GM12878 (cell line): Measurements from ENCODE around the gene MEG3. TPM values are rescaled to one million over a fixed set of nuclear protein-coding genes. Genes with fewer than 3 reads are reported as not detected.

Experiments
- ATAC-seq: fragments of 200-7000 bp; cut with Tn5 transposase; 3 replicates; pipeline ENCODE4 v1.9.1; 2020; ENCODE audit warnings: mild to moderate bottlenecking, moderate library complexity
- BruUV-seq: library from RNA; stranded (reverse); fragments of 400-500 nt; replicated peaks from 2 replicates; lab custom pipeline; 2021; lab: Mats Ljungman, UMichigan
- CTCF ChIA-PET: fragments of 300-600 bp; sonication (Branson Sonifier 250); formaldehyde crosslinking; extraction: SDS; loops from one replicate; lab custom pipeline; 2021; ENCODE audit warnings: inconsistent platforms; lab: Yijun Ruan, JAX
- POLR2A ChIA-PET: fragments of 350-600 bp; formaldehyde crosslinking; extraction: SDS; loops from one replicate; lab custom pipeline; 2021; ENCODE audit warnings: inconsistent platforms; lab: Charles Lee
- RAD21 ChIA-PET: fragments of 300-600 bp; sonication (Branson Sonifier 250); formaldehyde crosslinking; loops from one replicate; lab custom pipeline; 2023; ENCODE audit warnings: antibody characterized with exemption; ENCODE audit not compliant: unreplicated experiment; lab: Charles Lee
- SMC1A ChIA-PET: fragments of 300-600 bp; sonication (Branson Sonifier 250); formaldehyde crosslinking; loops from one replicate; lab custom pipeline; 2023; ENCODE audit not compliant: unreplicated experiment, uncharacterized antibody; lab: Charles Lee
- DNase-seq: peaks from one replicate; pipeline ENCODE4 v3.0.0-alpha.2; 2011; ENCODE audit warnings: low read depth, low spot score
- FAIRE-seq: peaks from 3 replicates; lab custom pipeline; 2011; peaks lifted over from hg19 to GRCh38; lab: Jason Lieb, UNC
- H2AFZ ChIP-seq: 2 replicates; pipeline ENCODE4 v1.6.0; 2011; ENCODE audit warnings: low read depth, low read length, control low read depth; ENCODE audit not compliant: control insufficient read depth
- H3K27ac ChIP-seq: 2 replicates; pipeline ENCODE4 v1.5.1; 2011; ENCODE audit warnings: control low read depth; ENCODE audit not compliant: control insufficient read depth, insufficient read depth
- H3K27me3 ChIP-seq, 2 experiments: replicated peaks in 1 of 2; 2 replicates each; pipeline versions ENCODE4 v1.6.0 to v1.6.1; 2011; ENCODE audit warnings: low read length in 1 of 2; ENCODE audit not compliant: control insufficient read depth in 2 of 2, insufficient read depth in 2 of 2
- H3K36me3 ChIP-seq, 2 experiments: 2 replicates each; pipeline ENCODE4 v1.5.1; 2011; ENCODE audit warnings: low read length in 1 of 2; ENCODE audit not compliant: control insufficient read depth in 2 of 2, insufficient read depth in 2 of 2
- H3K4me1 ChIP-seq: 2 replicates; pipeline ENCODE4 v1.6.1; 2011; ENCODE audit warnings: mild to moderate bottlenecking, low read length, moderate library complexity, mixed read lengths; ENCODE audit not compliant: control insufficient read depth, insufficient read depth
- H3K4me2 ChIP-seq: 2 replicates; pipeline ENCODE4 v1.6.0; 2011; ENCODE audit warnings: control low read depth; ENCODE audit not compliant: control insufficient read depth, insufficient read depth
- H3K4me3 ChIP-seq: fragments of 200-600 bp; sonication (generic); 2 replicates; pipeline ENCODE4 v1.5.1; 2016
- H3K79me2 ChIP-seq: 2 replicates; pipeline ENCODE4 v1.6.0; 2011; ENCODE audit warnings: low read length; ENCODE audit not compliant: control insufficient read depth, insufficient read depth
- H3K9ac ChIP-seq: 2 replicates; pipeline ENCODE4 v1.8.0; 2011; ENCODE audit warnings: low read length, control low read depth, mixed read lengths; ENCODE audit not compliant: control insufficient read depth, insufficient read depth
- H3K9me3 ChIP-seq: replicated peaks from 3 replicates; pipeline ENCODE4 v1.5.1; 2011; ENCODE audit warnings: mild to moderate bottlenecking, low read length; ENCODE audit not compliant: control insufficient read depth, insufficient read depth
- H4K20me1 ChIP-seq: 2 replicates; pipeline ENCODE4 v1.6.0; 2011; ENCODE audit not compliant: control insufficient read depth, insufficient read depth
- EGR1 ChIP-seq, 2 experiments: IDR thresholded peaks; 1 replicate in 1 of 2; 2 replicates in 1 of 2; pipeline ENCODE4 v1.6.1; 2011 to 2012; ENCODE audit warnings: low read depth in 2 of 2, low read length in 2 of 2, borderline replicate concordance in 1 of 2, mild to moderate bottlenecking in 1 of 2, moderate library complexity in 1 of 2
- EP300 ChIP-seq, 2 experiments: fragments of 150-350 bp in 1 of 2; IDR thresholded peaks; 2 replicates each; pipeline ENCODE4 v1.6.1; 2011 to 2012; ENCODE audit warnings: low read depth in 2 of 2, low read length in 2 of 2, borderline replicate concordance in 1 of 2, improper control_type of control experiment in 1 of 2, inconsistent platforms in 1 of 2; ENCODE audit not compliant: control insufficient read depth in 1 of 2
- ETV6 ChIP-seq, 2 experiments: fragments of 450-650 bp in 1 of 2; IDR thresholded peaks in 1 of 2; conservative IDR thresholded peaks in 1 of 2; 2 replicates each; pipeline ENCODE4 v1.6.1; 2014; ENCODE audit warnings: antibody characterized with exemption in 1 of 2, borderline replicate concordance in 1 of 2, low read depth in 1 of 2, mild to moderate bottlenecking in 1 of 2, moderate library complexity in 1 of 2
- TCF3 ChIP-seq: IDR thresholded peaks from 2 replicates; pipeline ENCODE4 v1.6.1; 2012; ENCODE audit warnings: low read depth, mild to moderate bottlenecking, low read length, borderline replicate concordance; ENCODE audit not compliant: insufficient read depth
- YBX1 ChIP-seq: fragments of 450-650 bp; IDR thresholded peaks from 2 replicates; pipeline ENCODE4 v1.6.1; 2016; ENCODE audit warnings: antibody characterized with exemption
- ZNF207 ChIP-seq: fragments of 450-650 bp; IDR thresholded peaks from 2 replicates; pipeline ENCODE4 v1.6.1; 2014; ENCODE audit warnings: antibody characterized with exemption, mild to moderate bottlenecking, borderline replicate concordance
- ZZZ3 ChIP-seq: IDR thresholded peaks from 2 replicates; pipeline ENCODE4 v1.6.1; 2011; ENCODE audit warnings: low read depth; ENCODE audit not compliant: control insufficient read depth, insufficient read length
- WGBS: methylation state at CpG from one replicate; pipeline ENCODE4 v1.1.6; 2016; ENCODE audit warnings: low lambda C conversion rate; ENCODE audit not compliant: insufficient replicate concordance, insufficient coverage; ENCODE audit errors: missing lambda C conversion rate; 5-methylcytosine and 5-hydroxymethylcytosine counted together
- in situ Hi-C: fragments of 300-500 bp; cut with MboI; formaldehyde crosslinking; loops from 9 replicates; pipeline ENCODE4 v1.14.3; 2018; ENCODE audit warnings: mixed read lengths
- intact Hi-C: fragments of 100-400 bp; cut with micrococcal nuclease; formaldehyde crosslinking; loops from one replicate; pipeline ENCODE4 v1.14.2; 2022; ENCODE audit not compliant: unreplicated experiment
- polyA plus RNA-seq, 11 experiments: library from polyadenylated mRNA; depleted of rRNA in 4 of 11; unstranded in 6 of 11; stranded (reverse) in 5 of 11; fragments of >200 nt; fragmentation: Nextera tagmentation in 4 of 11; fragmentation: Illumina TruSeq in 1 of 11; extraction: Ambion mirVana in 4 of 11; extraction: Trizol in 1 of 11; gene quantifications; 1 replicate in 1 of 11; 2 replicates in 10 of 11; pipeline versions ENCODE4 v1.2.1 to v1.2.3, GENCODE V29; 2011 to 2016; ENCODE audit warnings: inconsistent platforms in 2 of 11, missing spikeins in 2 of 11, low read depth in 1 of 11
- total RNA-seq, 4 experiments: library from RNA; depleted of rRNA in 3 of 4; stranded (reverse); fragments of >200 nt in 3 of 4; fragmentation: Illumina TruSeq in 1 of 4; extraction: Trizol in 1 of 4; gene quantifications; 2 replicates each; pipeline versions ENCODE4 v1.2.1 to v1.2.3, GENCODE V29; 2013 to 2021
- TF ChIP-seq, protein P1 (sequence below): fragments of 450-650 bp; formaldehyde crosslinking; IDR thresholded peaks from 2 replicates; pipeline ENCODE4 v1.4.0; 2022; ENCODE audit warnings: mild to moderate bottlenecking, moderate library complexity

The MEG3 gene
- total and polyA plus RNA-seq, 10 of the 15 experiments (the other 5 are each of a cell fraction or from before 2014, with no cell fraction given), result 0.03 to 2.9 (median 0.95) TPM; not detected in 7

- WGBS, result 22% methylated on average over 2 of the region's 2 CpGs
- BruUV-seq, result no TSS peak
- no peak for FAIRE-seq
Observed at GRCh38 chr14:100861937-100862247, 36.0 kb downstream of the MEG3 start.

More at GRCh38 chr14:100861937-100862247, 36.0 kb downstream of the MEG3 start:
- no peaks in the 10 kb centered on the region for H4K20me1 ChIP-seq
- POLR2A ChIA-PET, result no interaction called here
- H3K4me2 ChIP-seq, result no peak overlapping the region
- no peaks in the 10 kb centered on the region for H3K4me1 ChIP-seq
- H3K27me3 ChIP-seq, result no peaks in the 10 kb centered on the region
- H2AFZ ChIP-seq, result no peak overlapping the region
- intact Hi-C loops, result no loop called here
- H3K9me3 ChIP-seq, result no peaks in the 10 kb centered on the region
- no peak for DNase-seq
- H3K9ac ChIP-seq, result no peak overlapping the region
- no peak for ATAC-seq
- H3K4me3 ChIP-seq, result no peak overlapping the region
- TF ChIP-seq ZNF207, result no peak
- TF ChIP-seq ETV6 (conservative IDR thresholded peaks at IDR 0.05 in 1 of 2, IDR thresholded peaks at IDR 0.05 in 1 of 2; ENCODE audit: borderline replicate concordance in 1 of 2, low read depth in 1 of 2), result no peak
- TF ChIP-seq EGR1 (IDR thresholded peaks at IDR 0.05; ENCODE audit: borderline replicate concordance in 1 of 2, low read depth in 2 of 2, low read length in 2 of 2), result no peak
- TF ChIP-seq YBX1, result no peak
- no peak for TF ChIP-seq TCF3
- no peak for TF ChIP-seq EP300 (IDR thresholded peaks at IDR 0.05; ENCODE audit: borderline replicate concordance in 1 of 2, control insufficient read depth in 1 of 2, low read depth in 2 of 2, low read length in 2 of 2)
- TF ChIP-seq, protein P1, sequence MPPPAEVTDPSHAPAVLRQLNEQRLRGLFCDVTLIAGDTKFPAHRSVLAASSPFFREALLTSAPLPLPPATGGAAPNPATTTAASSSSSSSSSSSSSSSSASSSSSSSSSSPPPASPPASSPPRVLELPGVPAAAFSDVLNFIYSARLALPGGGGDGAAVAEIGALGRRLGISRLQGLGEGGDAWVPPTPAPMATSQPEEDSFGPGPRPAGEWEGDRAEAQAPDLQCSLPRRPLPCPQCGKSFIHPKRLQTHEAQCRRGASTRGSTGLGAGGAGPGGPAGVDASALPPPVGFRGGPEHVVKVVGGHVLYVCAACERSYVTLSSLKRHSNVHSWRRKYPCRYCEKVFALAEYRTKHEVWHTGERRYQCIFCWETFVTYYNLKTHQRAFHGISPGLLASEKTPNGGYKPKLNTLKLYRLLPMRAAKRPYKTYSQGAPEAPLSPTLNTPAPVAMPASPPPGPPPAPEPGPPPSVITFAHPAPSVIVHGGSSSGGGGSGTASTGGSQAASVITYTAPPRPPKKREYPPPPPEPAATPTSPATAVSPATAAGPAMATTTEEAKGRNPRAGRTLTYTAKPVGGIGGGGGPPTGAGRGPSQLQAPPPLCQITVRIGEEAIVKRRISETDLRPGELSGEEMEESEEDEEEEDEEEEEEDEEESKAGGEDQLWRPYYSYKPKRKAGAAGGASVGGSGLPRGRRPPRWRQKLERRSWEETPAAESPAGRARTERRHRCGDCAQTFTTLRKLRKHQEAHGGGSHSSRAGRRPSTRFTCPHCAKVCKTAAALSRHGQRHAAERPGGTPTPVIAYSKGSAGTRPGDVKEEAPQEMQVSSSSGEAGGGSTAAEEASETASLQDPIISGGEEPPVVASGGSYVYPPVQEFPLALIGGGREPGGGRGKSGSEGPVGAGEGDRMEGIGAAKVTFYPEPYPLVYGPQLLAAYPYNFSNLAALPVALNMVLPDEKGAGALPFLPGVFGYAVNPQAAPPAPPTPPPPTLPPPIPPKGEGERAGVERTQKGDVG (CRISPR knock-in tag), result no peak
- TF ChIP-seq ZZZ3, result no peak
- TF ChIP-seq, all 136 proteins: peak for 0
- Histone ChIP-seq H3K36me3 (no peaks in the 10 kb centered on the region), H3K27ac (no peak overlapping the region), H3K79me2 (no peaks in the 10 kb centered on the region)
- ChIA-PET SMC1A (no interaction called here), CTCF (no interaction called here), RAD21 (no interaction called here)
- in situ Hi-C loops, result no loop called here
